Measurements from ENCODE around the gene TRIO.

DNA sequence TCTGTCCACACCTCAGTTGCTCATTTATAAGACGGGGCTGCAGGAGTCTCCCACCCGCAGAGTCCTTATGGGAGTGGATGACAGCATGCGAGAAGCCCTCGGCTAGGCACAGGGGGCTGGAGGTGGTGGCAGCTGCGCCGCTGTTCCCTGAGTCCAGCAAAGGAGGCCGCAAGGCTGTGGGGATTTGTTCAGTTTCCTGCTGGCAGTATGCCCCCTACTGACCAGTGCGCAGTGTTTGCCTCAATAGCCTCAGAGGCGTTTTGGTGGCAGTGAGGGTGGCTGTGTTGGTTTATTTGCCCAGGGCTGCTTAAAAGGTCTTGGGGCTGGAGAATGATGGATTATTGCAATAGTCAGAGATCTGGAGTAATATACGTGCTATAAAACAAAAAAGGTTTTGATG lies 262.1 kb downstream of the TRIO start:
- TF ChIP-seq EZH2 (IDR thresholded peaks at IDR 0.05) (no peak), SRF (IDR thresholded peaks at IDR 0.05; ENCODE audit: low read depth) (no peak), YY1 (IDR thresholded peaks at IDR 0.05; ENCODE audit: extremely low read depth, insufficient replicate concordance, low read depth, low read length) (no peak)
- TF ChIP-seq, protein P1, sequence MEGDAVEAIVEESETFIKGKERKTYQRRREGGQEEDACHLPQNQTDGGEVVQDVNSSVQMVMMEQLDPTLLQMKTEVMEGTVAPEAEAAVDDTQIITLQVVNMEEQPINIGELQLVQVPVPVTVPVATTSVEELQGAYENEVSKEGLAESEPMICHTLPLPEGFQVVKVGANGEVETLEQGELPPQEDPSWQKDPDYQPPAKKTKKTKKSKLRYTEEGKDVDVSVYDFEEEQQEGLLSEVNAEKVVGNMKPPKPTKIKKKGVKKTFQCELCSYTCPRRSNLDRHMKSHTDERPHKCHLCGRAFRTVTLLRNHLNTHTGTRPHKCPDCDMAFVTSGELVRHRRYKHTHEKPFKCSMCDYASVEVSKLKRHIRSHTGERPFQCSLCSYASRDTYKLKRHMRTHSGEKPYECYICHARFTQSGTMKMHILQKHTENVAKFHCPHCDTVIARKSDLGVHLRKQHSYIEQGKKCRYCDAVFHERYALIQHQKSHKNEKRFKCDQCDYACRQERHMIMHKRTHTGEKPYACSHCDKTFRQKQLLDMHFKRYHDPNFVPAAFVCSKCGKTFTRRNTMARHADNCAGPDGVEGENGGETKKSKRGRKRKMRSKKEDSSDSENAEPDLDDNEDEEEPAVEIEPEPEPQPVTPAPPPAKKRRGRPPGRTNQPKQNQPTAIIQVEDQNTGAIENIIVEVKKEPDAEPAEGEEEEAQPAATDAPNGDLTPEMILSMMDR (IDR thresholded peaks at IDR 0.05 in 2 of 3, conservative IDR thresholded peaks at IDR 0.05 in 1 of 3; ENCODE audit: borderline replicate concordance in 1 of 3, insufficient read depth in 1 of 3, low read depth in 2 of 3, low read length in 2 of 3), result peak; percentile 4 to 58 (median 56); a peak in 4 of 6 replicates

All from HCT116 (cell line).